Ishikawa (cell line): Measurements from ENCODE around the gene CACNA2D2.

Experiments
- RAD21 ChIP-seq: IDR thresholded peaks from 2 replicates; pipeline ENCODE4 v1.6.1; 2012; ENCODE audit warnings: low read depth
- TAF1 ChIP-seq: IDR thresholded peaks from 2 replicates; pipeline ENCODE4 v1.6.1; 2012; ENCODE audit warnings: low read depth, mild to moderate bottlenecking
- YY1 ChIP-seq: IDR thresholded peaks from 2 replicates; pipeline ENCODE4 v1.6.1; 2012; ENCODE audit warnings: low read depth
- TF ChIP-seq, protein P1 (sequence below): IDR thresholded peaks from 2 replicates; pipeline ENCODE4 v1.6.1; 2012

DNA sequence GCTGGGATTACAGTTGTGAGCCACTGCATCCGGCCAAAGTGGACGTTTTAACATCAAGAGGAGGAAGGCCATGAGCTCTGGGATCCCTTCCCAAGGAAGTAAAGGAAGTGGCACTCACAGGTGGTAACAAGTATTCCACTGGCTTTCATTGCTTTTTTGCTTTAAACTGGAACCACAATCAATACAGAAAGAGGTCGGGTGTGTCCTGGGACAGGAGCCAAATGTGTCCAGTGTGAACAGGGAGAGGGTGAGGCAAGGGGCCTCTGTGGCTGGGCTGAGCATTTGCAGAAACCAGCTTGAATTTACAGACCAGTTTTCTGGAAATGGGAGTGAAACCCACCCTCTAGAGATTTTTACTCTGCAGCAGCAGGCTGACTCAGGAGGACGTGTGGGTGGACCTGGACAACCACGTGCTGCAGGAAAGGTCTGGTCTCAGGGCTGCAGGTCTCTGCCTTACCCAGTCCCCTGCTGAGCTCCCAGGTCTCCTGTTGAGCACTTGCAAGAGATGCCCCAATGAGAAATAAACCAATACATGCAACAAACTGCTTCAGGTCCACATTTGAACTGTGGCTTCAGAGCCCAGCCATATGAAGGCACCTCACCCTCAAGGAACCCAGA is 101.3 kb downstream of the CACNA2D2 start:
- TF ChIP-seq RAD21 = no peak
- TF ChIP-seq, protein P1, sequence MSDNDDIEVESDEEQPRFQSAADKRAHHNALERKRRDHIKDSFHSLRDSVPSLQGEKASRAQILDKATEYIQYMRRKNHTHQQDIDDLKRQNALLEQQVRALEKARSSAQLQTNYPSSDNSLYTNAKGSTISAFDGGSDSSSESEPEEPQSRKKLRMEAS = no peak
- TF ChIP-seq TAF1 = no peak
- TF ChIP-seq YY1 = no peak
